HepG2 (cell line): ENCODE data around the gene SPATC1L. TPM values are rescaled to one million over a fixed set of nuclear protein-coding genes. Genes with fewer than 3 reads are reported as not detected.
A peak's percentile ranks its signal among the peaks of the same experiment; 100 is the strongest.

Source experiments
- CTCF ChIP-seq: sonication (generic); formaldehyde crosslinking; IDR thresholded peaks from 2 replicates; pipeline ENCODE4 v1.5.0; 2020; ENCODE audit warnings: mild to moderate bottlenecking, missing genetic modification reagents, moderate library complexity
- FOSL1 ChIP-seq: sonication (generic); formaldehyde crosslinking; IDR thresholded peaks from 2 replicates; pipeline ENCODE4 v1.9.0; 2021; ENCODE audit warnings: missing genetic modification reagents, borderline replicate concordance
- FOSL2 ChIP-seq: sonication (generic); formaldehyde crosslinking; IDR thresholded peaks from 2 replicates; pipeline ENCODE4 v1.4.0; 2020; ENCODE audit warnings: missing genetic modification reagents
- FOXP1 ChIP-seq, 2 experiments: fragments of 450-650 bp in 1 of 2; IDR thresholded peaks; 2 replicates each; pipeline ENCODE4 v1.6.1; 2017 to 2018; ENCODE audit warnings: antibody characterized with exemption in 1 of 2
- MYPOP ChIP-seq: sonication (generic); formaldehyde crosslinking; IDR thresholded peaks from 2 replicates; pipeline ENCODE4 v1.8.1; 2023; ENCODE audit warnings: mild to moderate bottlenecking, moderate library complexity, missing genetic modification reagents
- NR2F6 ChIP-seq, 2 experiments: IDR thresholded peaks; 2 replicates each; pipeline ENCODE4 v1.6.1; 2016; ENCODE audit warnings: antibody characterized with exemption in 1 of 2, mild to moderate bottlenecking in 1 of 2
- NRL ChIP-seq: sonication (generic); formaldehyde crosslinking; IDR thresholded peaks from 2 replicates; pipeline ENCODE4 v1.5.0; 2020; ENCODE audit warnings: missing genetic modification reagents, mild to moderate bottlenecking, moderate library complexity, borderline replicate concordance
- PBX3 ChIP-seq: sonication (generic); formaldehyde crosslinking; IDR thresholded peaks from 2 replicates; pipeline ENCODE4 v1.8.1; 2023; ENCODE audit warnings: missing genetic modification reagents, inconsistent platforms, borderline replicate concordance
- RFX3 ChIP-seq: IDR thresholded peaks from 2 replicates; pipeline ENCODE4 v1.6.1; 2016; ENCODE audit warnings: missing biosample characterization, missing genetic modification reagents
- SAP130 ChIP-seq: IDR thresholded peaks from 2 replicates; pipeline ENCODE4 v1.6.1; 2016; ENCODE audit warnings: low read depth
- ZBTB1 ChIP-seq: sonication (generic); formaldehyde crosslinking; IDR thresholded peaks from 2 replicates; pipeline ENCODE4 v1.4.0; 2020; ENCODE audit warnings: missing genetic modification reagents, borderline replicate concordance
- ZNF20 ChIP-seq: sonication (generic); formaldehyde crosslinking; IDR thresholded peaks from 2 replicates; pipeline ENCODE4 v1.4.0; 2020; ENCODE audit warnings: mild to moderate bottlenecking, moderate library complexity, missing genetic modification reagents
- ZNF792 ChIP-seq: IDR thresholded peaks from 2 replicates; pipeline ENCODE4 v1.6.1; 2016
- polyA plus RNA-seq, 8 experiments: library from polyadenylated mRNA; depleted of rRNA in 3 of 8; stranded (reverse) in 7 of 8; unstranded in 1 of 8; fragments of >200 nt; fragmentation: Illumina TruSeq in 4 of 8; extraction: Trizol in 4 of 8; gene quantifications; 2 replicates each; pipeline versions ENCODE4 v1.2.1 to v1.2.3, GENCODE V29; 2011 to 2016; ENCODE audit warnings: low read depth in 4 of 8, missing spikeins in 1 of 8, mixed read lengths in 1 of 8; ENCODE audit not compliant: insufficient read depth in 1 of 8
- total RNA-seq, 5 experiments: library from RNA; depleted of rRNA; stranded (reverse); fragments of >200 nt; fragmentation: Illumina TruSeq; extraction: Trizol; gene quantifications; 2 replicates each; pipeline ENCODE4 v1.2.3, GENCODE V29; 2016; ENCODE audit warnings: low read depth in 1 of 5
- TF ChIP-seq, protein P1 (sequence below): sonication (generic); formaldehyde crosslinking; IDR thresholded peaks from 2 replicates; pipeline ENCODE4 v1.4.0; 2020; ENCODE audit warnings: missing genetic modification reagents
- TF ChIP-seq, protein P2 (sequence below): sonication (generic); formaldehyde crosslinking; IDR thresholded peaks from 2 replicates; pipeline ENCODE4 v1.4.0; 2020; ENCODE audit warnings: missing genetic modification reagents

The SPATC1L gene
- total and polyA plus RNA-seq, 2 of the 13 experiments (the other 11 are each of a cell fraction or from before 2014, with no cell fraction given): 1.4 to 3.3 TPM

- 0 out of 2 replicates have a peak, but pooled peaks have one; percentile 23 for TF ChIP-seq NR2F6 (IDR thresholded peaks at IDR 0.05)
- no peak for TF ChIP-seq NR2F6 (CRISPR knock-in tag; IDR thresholded peaks at IDR 0.05)
- TF ChIP-seq SAP130: 0 out of 2 replicates have a peak, but pooled peaks have one; percentile 36
- TF ChIP-seq, protein P1, sequence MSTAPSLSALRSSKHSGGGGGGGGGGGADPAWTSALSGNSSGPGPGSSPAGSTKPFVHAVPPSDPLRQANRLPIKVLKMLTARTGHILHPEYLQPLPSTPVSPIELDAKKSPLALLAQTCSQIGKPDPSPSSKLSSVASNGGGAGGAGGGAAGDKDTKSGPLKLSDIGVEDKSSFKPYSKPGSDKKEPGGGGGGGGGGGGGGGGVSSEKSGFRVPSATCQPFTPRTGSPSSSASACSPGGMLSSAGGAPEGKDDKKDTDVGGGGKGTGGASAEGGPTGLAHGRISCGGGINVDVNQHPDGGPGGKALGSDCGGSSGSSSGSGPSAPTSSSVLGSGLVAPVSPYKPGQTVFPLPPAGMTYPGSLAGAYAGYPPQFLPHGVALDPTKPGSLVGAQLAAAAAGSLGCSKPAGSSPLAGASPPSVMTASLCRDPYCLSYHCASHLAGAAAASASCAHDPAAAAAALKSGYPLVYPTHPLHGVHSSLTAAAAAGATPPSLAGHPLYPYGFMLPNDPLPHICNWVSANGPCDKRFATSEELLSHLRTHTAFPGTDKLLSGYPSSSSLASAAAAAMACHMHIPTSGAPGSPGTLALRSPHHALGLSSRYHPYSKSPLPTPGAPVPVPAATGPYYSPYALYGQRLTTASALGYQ: no peak
- TF ChIP-seq NRL (CRISPR knock-in tag): no peak
- no peak for TF ChIP-seq RFX3
- TF ChIP-seq FOSL2 (CRISPR knock-in tag): peak; percentile 97
- TF ChIP-seq FOXP1 (IDR thresholded peaks at IDR 0.05): no peak
- TF ChIP-seq FOXP1 (CRISPR knock-in tag; IDR thresholded peaks at IDR 0.05): no peak
- TF ChIP-seq PBX3 (CRISPR knock-in tag): no peak
- TF ChIP-seq MYPOP (CRISPR knock-in tag): no peak
- TF ChIP-seq ZBTB1: no peak
- TF ChIP-seq FOSL1 (CRISPR knock-in tag): peak; percentile 77
- peak; percentile 30; the same call in 1 of the 2 replicates for TF ChIP-seq CTCF (CRISPR knock-in tag)
- TF ChIP-seq ZNF20: no peak
- peak; percentile 70; the same call in 1 of the 2 replicates for TF ChIP-seq ZNF792 (CRISPR knock-in tag)
- TF ChIP-seq, protein P2, sequence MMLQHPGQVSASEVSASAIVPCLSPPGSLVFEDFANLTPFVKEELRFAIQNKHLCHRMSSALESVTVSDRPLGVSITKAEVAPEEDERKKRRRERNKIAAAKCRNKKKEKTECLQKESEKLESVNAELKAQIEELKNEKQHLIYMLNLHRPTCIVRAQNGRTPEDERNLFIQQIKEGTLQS: peak; percentile 90
Observed at GRCh38 chr21:46188226-46189212, 4.3 kb upstream of the SPATC1L start (continued).
